Endothelial cell of umbilical vein (primary cell): ENCODE measurements around the gene PERP. TPM values are rescaled to one million over a fixed set of nuclear protein-coding genes. Genes with fewer than 3 reads are reported as not detected.

Experiments used
- BruUV-seq: library from RNA; stranded (reverse); fragments of 400-500 nt; replicated peaks from 2 replicates; lab custom pipeline; 2021; lab: Mats Ljungman, UMichigan
- CTCF ChIA-PET: fragments of 300-600, 350-600 bp; sonication (Branson Sonifier 250); formaldehyde crosslinking; loops from one replicate; lab custom pipeline; 2021; ENCODE audit warnings: antibody characterized with exemption, inconsistent platforms; lab: Charles Lee
- POLR2A ChIA-PET: fragments of 300-600, 350-600 bp; sonication (Branson Sonifier 250); formaldehyde crosslinking; loops from one replicate; lab custom pipeline; 2021; ENCODE audit warnings: antibody characterized with exemption, inconsistent platforms; lab: Charles Lee
- DNase-seq: peaks from one replicate; pipeline ENCODE4 v3.0.0-alpha.2; 2011; ENCODE audit warnings: low read depth, low spot score
- FAIRE-seq: peaks from 2 replicates; lab custom pipeline; 2011; peaks lifted over from hg19 to GRCh38; lab: Jason Lieb, UNC
- H2AFZ ChIP-seq: 2 replicates; pipeline ENCODE4 v1.6.0; 2012; ENCODE audit warnings: low read depth, low read length, control low read depth, inconsistent platforms
- H3K27ac ChIP-seq: 2 replicates; pipeline ENCODE4 v1.5.1; 2011; ENCODE audit warnings: low read depth, mild to moderate bottlenecking, control low read depth, low read length, moderate library complexity; ENCODE audit not compliant: insufficient read depth
- H3K27me3 ChIP-seq, 2 experiments: 2 replicates each; pipeline versions ENCODE4 v1.6.0 to v1.6.1; 2011; ENCODE audit warnings: low read length in 2 of 2, mixed read lengths in 1 of 2; ENCODE audit not compliant: control insufficient read depth in 2 of 2, insufficient read depth in 2 of 2
- H3K36me3 ChIP-seq, 2 experiments: 2 replicates in 1 of 2; 3 replicates in 1 of 2; pipeline ENCODE4 v1.5.1; 2011; ENCODE audit warnings: low read length in 2 of 2, mild to moderate bottlenecking in 1 of 2, moderate library complexity in 1 of 2; ENCODE audit not compliant: control insufficient read depth in 2 of 2, insufficient read depth in 2 of 2; ENCODE audit errors: extremely low read depth in 1 of 2
- H3K4me1 ChIP-seq: 3 replicates; pipeline ENCODE4 v1.5.1; 2011; ENCODE audit warnings: mild to moderate bottlenecking, low read length; ENCODE audit not compliant: control insufficient read depth, insufficient read depth; ENCODE audit errors: extremely low read depth
- H3K4me2 ChIP-seq: 2 replicates; pipeline ENCODE4 v1.6.1; 2011; ENCODE audit warnings: low read length, control low read depth, mixed read lengths; ENCODE audit not compliant: insufficient read depth
- H3K4me3 ChIP-seq, 3 experiments: fragments of 200-600 bp in 1 of 3; sonication (generic), shearing (Covaris generic) in 1 of 3; replicated peaks in 1 of 3; 2 replicates each; pipeline ENCODE4 v1.5.1; 2011 to 2016; ENCODE audit warnings: control low read depth in 3 of 3, low read length in 3 of 3, mild to moderate bottlenecking in 2 of 3, inconsistent platforms in 1 of 3, low read depth in 1 of 3, moderate library complexity in 1 of 3; ENCODE audit not compliant: insufficient read depth in 1 of 3
- H3K79me2 ChIP-seq: 2 replicates; pipeline ENCODE4 v1.6.0; 2012; ENCODE audit warnings: low read length, inconsistent platforms; ENCODE audit not compliant: control insufficient read depth, insufficient read depth
- H3K9ac ChIP-seq: replicated peaks from 2 replicates; pipeline ENCODE3; 2011; ENCODE audit warnings: low read length, control low read depth; ENCODE audit not compliant: insufficient read depth; ENCODE audit errors: extremely low read depth
- H3K9me1 ChIP-seq: replicated peaks from 3 replicates; pipeline ENCODE4 v1.6.0; 2011; ENCODE audit warnings: mild to moderate bottlenecking, low read length; ENCODE audit not compliant: control insufficient read depth, insufficient read depth; ENCODE audit errors: extremely low read depth
- H3K9me3 ChIP-seq: replicated peaks from 2 replicates; pipeline ENCODE4 v1.5.1; 2012; ENCODE audit warnings: low read length, inconsistent platforms; ENCODE audit not compliant: control insufficient read depth, insufficient read depth
- H4K20me1 ChIP-seq: replicated peaks from 2 replicates; pipeline ENCODE3; 2011; ENCODE audit warnings: mild to moderate bottlenecking, low read length; ENCODE audit not compliant: control insufficient read depth, insufficient read depth; ENCODE audit errors: extremely low read depth
- EZH2 ChIP-seq: IDR thresholded peaks from 2 replicates; pipeline ENCODE4 v1.6.1; 2012; ENCODE audit warnings: borderline replicate concordance, low read depth, mild to moderate bottlenecking, moderate library complexity, low read length, inconsistent platforms; ENCODE audit not compliant: severe bottlenecking
- FOS ChIP-seq: IDR thresholded peaks from 2 replicates; pipeline ENCODE4 v1.6.1; 2011; ENCODE audit warnings: mild to moderate bottlenecking, low read length, moderate library complexity, borderline replicate concordance; ENCODE audit not compliant: insufficient read depth
- GATA2 ChIP-seq: IDR thresholded peaks from 2 replicates; pipeline ENCODE4 v1.7.0; 2011; ENCODE audit warnings: low read depth, mild to moderate bottlenecking, moderate library complexity, mixed read lengths, low read length; ENCODE audit not compliant: insufficient read length, insufficient read depth
- JUN ChIP-seq: IDR thresholded peaks from 2 replicates; pipeline ENCODE4 v1.6.1; 2011; ENCODE audit warnings: borderline replicate concordance, low read depth; ENCODE audit not compliant: insufficient read length, insufficient read depth
- MYC ChIP-seq: IDR thresholded peaks from one replicate; pipeline ENCODE4 v1.6.1; 2011; ENCODE audit warnings: mild to moderate bottlenecking, low read depth, low read length
- POLR2A ChIP-seq: IDR thresholded peaks from 2 replicates; pipeline ENCODE4 v1.6.1; 2012; ENCODE audit warnings: low read depth, mild to moderate bottlenecking, control low read depth, low read length
- POLR2AphosphoS5 ChIP-seq: IDR thresholded peaks from 2 replicates; pipeline ENCODE4 v1.6.1; 2012; ENCODE audit warnings: low read depth, mild to moderate bottlenecking, control low read depth, low read length, moderate library complexity; ENCODE audit not compliant: insufficient read depth
- dilution Hi-C: fragments of 300-500 bp; cut with MboI; formaldehyde crosslinking; loops from one replicate; pipeline ENCODE4 v1.15.0; 2019; ENCODE audit warnings: low sequenced_read_pairs; ENCODE audit not compliant: extremely low pct_ligation_motif_present
- intact Hi-C: fragments of 100-400 bp; cut with micrococcal nuclease; formaldehyde crosslinking; loops from one replicate; pipeline ENCODE4 v1.10.0; 2022
- polyA plus RNA-seq, 4 experiments: library from polyadenylated mRNA; depleted of rRNA in 3 of 4; stranded (reverse) in 3 of 4; unstranded in 1 of 4; fragments of >200 nt; gene quantifications; 2 replicates each; pipeline versions ENCODE4 v1.2.1 to v1.2.3, GENCODE V29; 2011 to 2012; ENCODE audit warnings: missing spikeins in 1 of 4
- total RNA-seq: library from RNA; stranded (reverse); gene quantifications from 2 replicates; pipeline ENCODE4 v1.2.3, GENCODE V29; 2021
- TF ChIP-seq, protein P1 (sequence below): IDR thresholded peaks from 2 replicates; pipeline ENCODE4 v1.6.1; 2011; ENCODE audit not compliant: insufficient read depth, insufficient read length
- TF ChIP-seq, protein P2 (sequence below), 2 donors: IDR thresholded peaks; 1 replicate in 1 of 2; 2 replicates in 1 of 2; pipeline ENCODE4 v1.5.1; 2011; ENCODE audit warnings: low read length in 2 of 2, mild to moderate bottlenecking in 2 of 2, moderate library complexity in 2 of 2, control low read depth in 1 of 2, inconsistent platforms in 1 of 2, low read depth in 1 of 2; ENCODE audit not compliant: insufficient read depth in 1 of 2; ENCODE audit errors: extremely low read depth in 1 of 2

PERP gene
- total and polyA plus RNA-seq, 2 donors (not counting 3 experiments of a cell fraction or from before 2014, with no cell fraction given) = 15.7 to 27.4 TPM

DNA sequence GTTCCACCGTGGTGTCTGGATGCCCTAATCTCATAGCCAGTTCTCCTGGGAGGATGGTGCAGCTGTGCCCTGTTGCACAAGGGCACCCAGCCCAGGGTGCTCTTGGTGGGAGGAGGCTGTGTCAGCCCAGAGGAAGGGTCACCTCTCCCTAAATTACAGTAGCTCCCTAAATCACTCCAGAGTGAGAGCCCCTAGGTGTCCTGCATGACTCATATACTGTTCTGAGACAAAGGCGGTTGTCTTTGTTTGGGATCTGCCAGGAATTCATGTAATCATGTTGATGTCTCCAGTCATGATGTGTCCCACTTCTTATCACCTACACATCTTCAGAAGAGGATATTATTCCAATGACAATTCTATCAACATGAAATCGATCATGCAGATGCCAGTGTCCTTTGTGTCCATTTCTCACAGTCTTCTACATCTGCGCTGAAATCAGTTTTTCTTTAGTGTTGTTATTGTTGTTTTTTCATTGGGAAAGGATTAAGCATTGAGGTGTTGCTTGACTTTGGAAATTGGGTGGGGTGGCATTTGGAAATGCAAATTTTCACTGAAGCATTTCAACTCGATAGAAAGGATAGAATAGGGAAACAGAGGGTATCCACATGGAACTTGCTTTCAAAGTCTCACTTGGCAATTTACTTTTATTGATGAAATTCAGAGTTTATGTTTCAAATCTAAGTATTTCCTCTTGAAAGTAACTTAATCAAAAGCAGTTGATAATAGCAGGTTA lies 19.5 kb downstream of the PERP start:
- Histone ChIP-seq H3K4me3 (no peak overlapping the region), H3K4me1 (peaks cover 7% of the 10 kb centered on the region), H3K27me3 (peaks cover 0 to 2% of the 10 kb centered on the region in 2 experiments), H3K9me1 (no peaks in the 10 kb centered on the region), H4K20me1 (no peaks in the 10 kb centered on the region), H3K9ac (no peak overlapping the region), H3K27ac (no peak overlapping the region), H3K9me3 (no peaks in the 10 kb centered on the region), H3K36me3 (no peaks in the 10 kb centered on the region), H3K4me2 (no peak overlapping the region), H2AFZ (no peak overlapping the region), H3K79me2 (no peaks in the 10 kb centered on the region)
- POLR2A ChIA-PET = no interaction called here
- FAIRE-seq (no peak), DNase-seq (no peak)
- intact Hi-C loops = no loop called here
- no peak for TF ChIP-seq EZH2
- TF ChIP-seq POLR2A = no peak
- TF ChIP-seq, protein P1, sequence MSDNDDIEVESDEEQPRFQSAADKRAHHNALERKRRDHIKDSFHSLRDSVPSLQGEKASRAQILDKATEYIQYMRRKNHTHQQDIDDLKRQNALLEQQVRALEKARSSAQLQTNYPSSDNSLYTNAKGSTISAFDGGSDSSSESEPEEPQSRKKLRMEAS = no peak
- TF ChIP-seq JUN = no peak
- TF ChIP-seq FOS = no peak
- TF ChIP-seq POLR2AphosphoS5 = no peak
- TF ChIP-seq, protein P2, sequence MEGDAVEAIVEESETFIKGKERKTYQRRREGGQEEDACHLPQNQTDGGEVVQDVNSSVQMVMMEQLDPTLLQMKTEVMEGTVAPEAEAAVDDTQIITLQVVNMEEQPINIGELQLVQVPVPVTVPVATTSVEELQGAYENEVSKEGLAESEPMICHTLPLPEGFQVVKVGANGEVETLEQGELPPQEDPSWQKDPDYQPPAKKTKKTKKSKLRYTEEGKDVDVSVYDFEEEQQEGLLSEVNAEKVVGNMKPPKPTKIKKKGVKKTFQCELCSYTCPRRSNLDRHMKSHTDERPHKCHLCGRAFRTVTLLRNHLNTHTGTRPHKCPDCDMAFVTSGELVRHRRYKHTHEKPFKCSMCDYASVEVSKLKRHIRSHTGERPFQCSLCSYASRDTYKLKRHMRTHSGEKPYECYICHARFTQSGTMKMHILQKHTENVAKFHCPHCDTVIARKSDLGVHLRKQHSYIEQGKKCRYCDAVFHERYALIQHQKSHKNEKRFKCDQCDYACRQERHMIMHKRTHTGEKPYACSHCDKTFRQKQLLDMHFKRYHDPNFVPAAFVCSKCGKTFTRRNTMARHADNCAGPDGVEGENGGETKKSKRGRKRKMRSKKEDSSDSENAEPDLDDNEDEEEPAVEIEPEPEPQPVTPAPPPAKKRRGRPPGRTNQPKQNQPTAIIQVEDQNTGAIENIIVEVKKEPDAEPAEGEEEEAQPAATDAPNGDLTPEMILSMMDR (IDR thresholded peaks at IDR 0.05; ENCODE audit: extremely low read depth in 1 of 2, insufficient read depth in 1 of 2, low read depth in 1 of 2, low read length in 2 of 2) = no peak
- no peak for TF ChIP-seq GATA2
- no peak for TF ChIP-seq MYC
- BruUV-seq = no TSS peak
- dilution Hi-C loops = no loop called here
- CTCF ChIA-PET = interaction anchor here (1.0 to 1.7 kb wide), 2 partner anchors 63 to 83 kb away, joined by 3 to 8 read pairs; no protein-coding TSS in a partner anchor
